Measurements from ENCODE around the gene ACP7. TPM values are rescaled to one million over a fixed set of nuclear protein-coding genes. Genes with fewer than 3 reads are reported as not detected.

Gene ACP7
- polyA plus RNA-seq, 1 of the 3 experiments (the other 2 are of a cell fraction): 0.36 TPM

DNA sequence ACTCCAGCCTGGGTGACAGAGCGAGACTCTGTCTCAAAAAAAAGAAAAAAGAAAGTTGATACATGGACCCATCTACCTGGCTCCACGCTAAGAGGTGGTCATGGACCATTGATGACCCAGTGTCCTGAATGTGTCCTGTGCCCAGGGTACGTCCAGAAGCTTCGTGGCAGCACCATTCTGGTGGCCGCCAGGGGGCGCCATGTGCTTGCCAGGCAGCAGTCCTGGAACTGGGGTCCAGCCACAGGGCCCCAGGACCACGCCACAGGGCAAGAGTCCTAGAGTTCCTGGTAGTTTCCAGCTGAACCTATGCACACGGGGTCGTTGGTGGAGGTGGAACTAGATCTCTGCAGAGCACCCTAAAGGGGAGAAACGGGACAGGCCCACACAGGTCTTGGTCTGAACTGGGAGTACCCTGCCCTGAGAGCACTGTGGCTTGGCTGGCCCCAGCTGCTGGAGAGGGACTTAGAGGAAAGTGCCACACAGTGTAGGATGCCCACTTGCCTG lies 31.9 kb upstream of the ACP7 start:
- H3K4me3 ChIP-seq (ENCODE audit: low read depth in 2 of 2, low read length in 1 of 2): peak overlapping the region in 1 of 2 experiments; percentile 20; a peak in 1 of 4 replicates
- H3K4me2 ChIP-seq: no peak overlapping the region
- TF ChIP-seq SMC3 (IDR thresholded peaks at IDR 0.05; ENCODE audit: low read depth, low read length) (peak; percentile 74), RAD21 (IDR thresholded peaks at IDR 0.05; ENCODE audit: low read length) (peak; percentile 66)
- TF ChIP-seq, protein P1, sequence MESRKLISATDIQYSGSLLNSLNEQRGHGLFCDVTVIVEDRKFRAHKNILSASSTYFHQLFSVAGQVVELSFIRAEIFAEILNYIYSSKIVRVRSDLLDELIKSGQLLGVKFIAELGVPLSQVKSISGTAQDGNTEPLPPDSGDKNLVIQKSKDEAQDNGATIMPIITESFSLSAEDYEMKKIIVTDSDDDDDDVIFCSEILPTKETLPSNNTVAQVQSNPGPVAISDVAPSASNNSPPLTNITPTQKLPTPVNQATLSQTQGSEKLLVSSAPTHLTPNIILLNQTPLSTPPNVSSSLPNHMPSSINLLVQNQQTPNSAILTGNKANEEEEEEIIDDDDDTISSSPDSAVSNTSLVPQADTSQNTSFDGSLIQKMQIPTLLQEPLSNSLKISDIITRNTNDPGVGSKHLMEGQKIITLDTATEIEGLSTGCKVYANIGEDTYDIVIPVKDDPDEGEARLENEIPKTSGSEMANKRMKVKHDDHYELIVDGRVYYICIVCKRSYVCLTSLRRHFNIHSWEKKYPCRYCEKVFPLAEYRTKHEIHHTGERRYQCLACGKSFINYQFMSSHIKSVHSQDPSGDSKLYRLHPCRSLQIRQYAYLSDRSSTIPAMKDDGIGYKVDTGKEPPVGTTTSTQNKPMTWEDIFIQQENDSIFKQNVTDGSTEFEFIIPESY (IDR thresholded peaks at IDR 0.05; ENCODE audit: borderline replicate concordance, low read depth): no peak
- TF ChIP-seq, protein P2, sequence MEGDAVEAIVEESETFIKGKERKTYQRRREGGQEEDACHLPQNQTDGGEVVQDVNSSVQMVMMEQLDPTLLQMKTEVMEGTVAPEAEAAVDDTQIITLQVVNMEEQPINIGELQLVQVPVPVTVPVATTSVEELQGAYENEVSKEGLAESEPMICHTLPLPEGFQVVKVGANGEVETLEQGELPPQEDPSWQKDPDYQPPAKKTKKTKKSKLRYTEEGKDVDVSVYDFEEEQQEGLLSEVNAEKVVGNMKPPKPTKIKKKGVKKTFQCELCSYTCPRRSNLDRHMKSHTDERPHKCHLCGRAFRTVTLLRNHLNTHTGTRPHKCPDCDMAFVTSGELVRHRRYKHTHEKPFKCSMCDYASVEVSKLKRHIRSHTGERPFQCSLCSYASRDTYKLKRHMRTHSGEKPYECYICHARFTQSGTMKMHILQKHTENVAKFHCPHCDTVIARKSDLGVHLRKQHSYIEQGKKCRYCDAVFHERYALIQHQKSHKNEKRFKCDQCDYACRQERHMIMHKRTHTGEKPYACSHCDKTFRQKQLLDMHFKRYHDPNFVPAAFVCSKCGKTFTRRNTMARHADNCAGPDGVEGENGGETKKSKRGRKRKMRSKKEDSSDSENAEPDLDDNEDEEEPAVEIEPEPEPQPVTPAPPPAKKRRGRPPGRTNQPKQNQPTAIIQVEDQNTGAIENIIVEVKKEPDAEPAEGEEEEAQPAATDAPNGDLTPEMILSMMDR (IDR thresholded peaks at IDR 0.05): peak; percentile 92
- 22% methylated on average over 7 of the region's 10 CpGs for WGBS (ENCODE audit: low lambda C conversion rate)
- ChIA-PET POLR2A (no interaction called here), CTCF (interaction anchor here (0.5 to 3.5 kb wide), 34 partner anchors 9 to 500 kb away, joined by 3 to 30 read pairs (median 4); partner anchors contain the start of genes FBXO27 and PAK4)
- no peaks in the 10 kb centered on the region for H3K36me3 ChIP-seq (replicated peaks in 1 of 2; ENCODE audit: control insufficient read depth in 1 of 2, insufficient read depth in 2 of 2, low read length in 1 of 2)
- no peak overlapping the region for H3K9ac ChIP-seq
- peak; percentile 75 for DNase-seq
- no peaks in the 10 kb centered on the region for H3K9me2 ChIP-seq
- H4K20me1 ChIP-seq (ENCODE audit: insufficient read depth): no peaks in the 10 kb centered on the region
- H3K27ac ChIP-seq (ENCODE audit: low read depth in 2 of 2, low read length in 1 of 2): no peak overlapping the region
- H2AFZ ChIP-seq (ENCODE audit: low read depth): no peak overlapping the region
- H3F3A ChIP-seq (replicated peaks; ENCODE audit: insufficient read depth): no peaks in the 10 kb centered on the region
- H3K79me2 ChIP-seq (ENCODE audit: insufficient read depth): no peaks in the 10 kb centered on the region
- H3K27me3 ChIP-seq (ENCODE audit: insufficient read depth): no peaks in the 10 kb centered on the region
- no peaks in the 10 kb centered on the region for H3K9me3 ChIP-seq
- H3K4me1 ChIP-seq (ENCODE audit: control insufficient read depth in 1 of 2, insufficient read depth in 2 of 2, low read depth in 1 of 2, low read length in 1 of 2): no peaks in the 10 kb centered on the region; a peak in 1 of 4 replicates

DNA sequence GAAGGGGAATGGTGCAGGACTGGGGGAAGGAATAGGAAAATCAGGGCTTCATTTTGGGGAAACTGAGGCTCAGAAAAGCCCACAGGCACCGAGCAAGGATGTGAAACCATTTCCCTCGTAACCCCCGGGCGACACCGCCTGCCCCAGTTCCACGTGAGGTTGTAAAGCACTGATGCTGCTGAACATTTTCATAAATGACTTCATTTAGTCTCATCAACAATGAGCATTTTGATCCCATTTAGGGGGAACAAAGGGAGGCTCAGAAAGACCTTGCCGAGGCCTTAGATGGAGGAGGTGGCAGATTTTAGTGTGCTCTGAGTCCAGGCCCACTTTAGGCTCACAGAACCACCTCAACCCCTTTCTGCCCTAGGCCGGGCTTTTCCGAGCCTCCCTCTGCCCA lies 31.3 kb upstream of the ACP7 start:
- Histone ChIP-seq H3K36me3 (replicated peaks in 1 of 2; ENCODE audit: control insufficient read depth in 1 of 2, insufficient read depth in 2 of 2, low read length in 1 of 2) (no peaks in the 10 kb centered on the region), H3K4me3 (ENCODE audit: low read depth in 2 of 2, low read length in 1 of 2) (no peak overlapping the region), H3K9me2 (no peaks in the 10 kb centered on the region), H3K4me2 (no peak overlapping the region), H3K79me2 (ENCODE audit: insufficient read depth) (no peaks in the 10 kb centered on the region), H3K27me3 (ENCODE audit: insufficient read depth) (no peaks in the 10 kb centered on the region), H2AFZ (ENCODE audit: low read depth) (no peak overlapping the region), H3K27ac (ENCODE audit: low read depth in 2 of 2, low read length in 1 of 2) (no peak overlapping the region), H4K20me1 (ENCODE audit: insufficient read depth) (no peaks in the 10 kb centered on the region), H3K9me3 (no peaks in the 10 kb centered on the region), H3K4me1 (ENCODE audit: control insufficient read depth in 1 of 2, insufficient read depth in 2 of 2, low read depth in 1 of 2, low read length in 1 of 2) (no peaks in the 10 kb centered on the region; a peak in 1 of 4 replicates), H3K9ac (no peak overlapping the region), H3F3A (replicated peaks; ENCODE audit: insufficient read depth) (no peaks in the 10 kb centered on the region)
- WGBS (ENCODE audit: low lambda C conversion rate): 84% methylated on average over 9 of the region's 9 CpGs
- TF ChIP-seq MEF2A (IDR thresholded peaks at IDR 0.05; ENCODE audit: borderline replicate concordance, low read depth) (no peak), TAF1 (IDR thresholded peaks at IDR 0.05; ENCODE audit: borderline replicate concordance, low read depth, low read length) (no peak)
- ChIA-PET POLR2A (no interaction called here), CTCF (interaction anchor here (0.7 to 3.5 kb wide), 24 partner anchors 10 to 276 kb away, joined by 3 to 30 read pairs (median 5); partner anchors contain the start of gene FBXO27)
- no peak for DNase-seq
